DMS153 (cell line): Measurements from ENCODE around the gene COL1A1.

Experiments used
- DNase-seq: peaks from one replicate; lab custom pipeline; 2025; lab: John Stamatoyannopoulos, UW

COL1A1 gene

DNA sequence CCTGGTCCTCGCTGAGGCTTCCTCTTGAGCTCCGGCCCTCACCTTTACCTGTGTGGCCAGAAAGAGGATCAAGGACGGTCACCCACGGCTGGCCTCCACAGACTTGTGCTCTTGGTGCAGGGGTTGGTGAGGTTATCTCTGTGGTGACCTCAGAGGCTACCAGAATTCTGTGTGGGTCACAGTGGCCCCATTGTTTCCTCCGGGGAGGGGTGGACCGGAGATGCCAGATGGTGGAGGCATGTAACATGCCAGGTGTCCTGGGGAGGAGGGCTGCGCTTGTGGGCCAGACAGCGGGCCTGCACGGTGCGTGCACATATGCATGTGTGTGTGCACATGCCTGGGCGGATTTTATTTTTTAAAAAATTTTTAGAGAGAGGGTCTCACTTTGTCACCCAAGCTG, 29.3 kb downstream of the COL1A1 start:
- DNase-seq: no peak

DNA sequence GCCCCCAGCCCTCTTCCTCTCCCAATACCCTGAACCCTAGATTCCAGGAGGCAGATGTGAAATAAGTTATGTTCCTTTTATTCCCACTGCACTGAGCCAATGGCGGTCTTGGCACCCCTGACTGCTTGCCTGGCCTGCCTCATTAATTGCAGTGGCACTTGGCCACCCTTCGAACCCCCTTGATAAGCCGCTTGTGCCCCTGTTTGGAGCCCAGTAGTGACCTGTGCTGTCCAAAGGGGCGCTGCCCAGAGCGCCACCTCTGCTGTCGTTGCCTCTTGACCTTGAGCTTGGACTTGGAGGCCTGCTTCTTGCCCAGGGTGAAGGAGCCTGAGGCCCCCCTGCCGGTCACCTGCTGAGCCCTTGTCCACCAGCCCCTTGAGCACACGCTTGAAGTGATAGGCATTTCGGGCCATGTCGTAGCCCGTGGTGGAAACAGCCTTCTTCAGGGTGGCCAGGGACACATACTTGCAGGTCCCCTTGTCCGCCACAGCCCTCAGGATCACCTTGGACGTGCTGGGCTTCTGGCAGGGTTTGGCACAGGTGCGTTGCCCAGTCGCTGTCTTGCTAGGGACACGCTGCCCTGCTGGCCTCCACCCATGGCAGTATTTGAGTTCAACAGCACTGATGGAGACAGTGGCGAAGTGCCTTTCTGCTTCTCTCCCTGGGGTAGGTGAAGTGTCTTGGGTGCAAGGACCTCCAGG, 29.9 kb downstream of the COL1A1 start:
- DNase-seq: no peak

DNA sequence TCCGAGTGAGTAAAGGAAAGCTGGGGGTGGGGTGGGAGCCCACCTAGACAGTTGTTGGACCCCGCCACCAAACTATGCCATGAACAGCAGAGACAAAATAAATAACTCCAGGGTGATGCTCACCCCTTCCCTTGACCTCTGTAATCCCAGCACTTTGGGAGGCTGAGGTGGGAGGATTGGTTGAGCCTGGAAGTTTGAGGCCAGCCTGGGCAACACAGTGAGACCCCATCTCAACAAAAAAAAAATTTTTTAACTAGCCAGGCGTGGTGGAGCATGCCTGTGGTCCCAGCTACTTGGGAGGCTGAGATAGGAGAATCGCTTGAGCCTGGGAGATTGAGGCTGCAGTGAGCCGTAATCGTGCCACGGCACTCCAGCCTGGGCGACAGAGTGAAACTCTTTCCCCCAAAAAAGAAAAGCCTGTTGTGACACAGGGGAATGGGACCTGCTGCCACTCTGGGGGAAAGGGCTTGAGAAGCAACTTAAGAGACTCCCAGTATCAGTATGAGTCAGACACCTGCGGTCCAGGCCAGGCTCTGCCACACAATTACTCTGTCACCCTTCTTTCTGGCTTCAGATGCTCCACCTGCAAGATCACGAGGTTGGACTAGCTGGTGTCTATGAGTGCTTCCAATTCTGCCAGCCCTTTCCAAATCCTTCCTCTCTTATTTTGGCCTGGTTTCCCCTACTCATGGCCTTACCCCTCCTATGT, 30.6 kb downstream of the COL1A1 start:
- no peak for DNase-seq

GRCh38 chr17:50169881-50170459, 31.5 kb downstream of the COL1A1 start:
- no peak for DNase-seq

DNA sequence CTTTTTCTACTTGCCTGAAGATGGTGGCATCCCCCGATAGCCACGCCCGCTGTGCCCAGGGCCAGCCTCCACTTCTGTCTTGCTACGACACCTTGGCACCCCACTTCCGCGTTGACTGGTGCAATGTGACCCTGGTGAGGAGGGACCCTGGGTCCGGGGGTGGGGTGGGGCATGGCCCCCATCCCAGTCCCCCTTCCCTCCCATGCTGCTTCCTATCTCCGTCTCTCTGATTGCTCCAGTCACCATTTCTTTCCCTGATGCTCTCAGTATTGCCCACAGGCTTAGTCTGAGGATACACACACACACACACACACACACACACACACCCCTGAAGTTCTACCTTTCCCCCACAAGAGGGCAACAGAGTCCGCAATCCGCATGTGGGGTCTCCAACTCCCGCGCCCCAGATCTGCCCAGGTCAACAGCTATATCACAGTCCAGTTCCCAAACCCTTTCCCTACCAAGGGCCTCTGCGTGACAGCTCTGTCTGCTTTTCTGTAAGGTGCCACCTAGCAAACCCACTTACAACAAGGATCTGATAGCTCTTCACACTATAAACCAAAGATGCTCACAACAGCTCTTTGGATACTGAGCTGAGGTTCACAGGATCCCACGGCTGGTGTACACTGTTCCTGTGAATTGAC, 32.2 kb downstream of the COL1A1 start:
- DNase-seq: peak; percentile 38

DNA sequence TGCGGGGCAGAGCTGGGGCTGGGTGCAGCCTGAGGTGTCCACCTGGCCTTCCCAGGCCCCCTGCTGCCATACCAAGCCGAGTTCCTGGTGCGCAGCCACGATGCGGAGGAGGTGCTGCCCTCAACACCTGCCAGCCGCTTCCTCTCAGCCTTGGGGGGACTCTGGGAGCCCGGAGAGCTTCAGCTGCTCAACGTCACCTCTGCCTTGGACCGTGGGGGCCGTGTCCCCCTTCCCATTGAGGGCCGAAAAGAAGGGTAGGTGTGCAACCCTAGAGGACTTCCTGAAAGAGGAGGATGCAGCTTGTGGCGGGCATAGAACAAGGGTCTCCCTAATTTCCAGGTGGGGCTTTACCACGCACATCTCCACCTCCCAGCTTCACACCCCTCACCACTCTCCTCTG, 33.1 kb downstream of the COL1A1 start:
- no peak for DNase-seq

DNA sequence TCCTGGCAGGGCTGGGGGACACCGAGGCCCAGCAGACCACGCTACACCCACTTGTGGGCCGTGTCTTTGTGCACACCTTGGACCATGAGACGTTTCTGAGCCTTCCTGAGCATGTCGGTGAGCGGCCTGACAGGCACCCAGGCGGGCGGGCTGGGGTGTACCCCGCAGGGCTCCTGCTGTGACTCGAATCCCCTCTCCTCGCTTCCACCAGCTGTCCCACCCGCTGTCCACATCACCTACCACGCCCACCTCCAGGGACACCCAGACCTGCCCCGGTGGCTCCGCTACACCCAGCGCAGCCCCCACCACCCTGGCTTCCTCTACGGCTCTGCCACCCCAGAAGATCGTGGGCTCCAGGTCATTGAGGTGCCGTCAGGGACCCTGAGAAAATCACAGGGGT, 34.1 kb downstream of the COL1A1 start:
- DNase-seq: no peak

DNA sequence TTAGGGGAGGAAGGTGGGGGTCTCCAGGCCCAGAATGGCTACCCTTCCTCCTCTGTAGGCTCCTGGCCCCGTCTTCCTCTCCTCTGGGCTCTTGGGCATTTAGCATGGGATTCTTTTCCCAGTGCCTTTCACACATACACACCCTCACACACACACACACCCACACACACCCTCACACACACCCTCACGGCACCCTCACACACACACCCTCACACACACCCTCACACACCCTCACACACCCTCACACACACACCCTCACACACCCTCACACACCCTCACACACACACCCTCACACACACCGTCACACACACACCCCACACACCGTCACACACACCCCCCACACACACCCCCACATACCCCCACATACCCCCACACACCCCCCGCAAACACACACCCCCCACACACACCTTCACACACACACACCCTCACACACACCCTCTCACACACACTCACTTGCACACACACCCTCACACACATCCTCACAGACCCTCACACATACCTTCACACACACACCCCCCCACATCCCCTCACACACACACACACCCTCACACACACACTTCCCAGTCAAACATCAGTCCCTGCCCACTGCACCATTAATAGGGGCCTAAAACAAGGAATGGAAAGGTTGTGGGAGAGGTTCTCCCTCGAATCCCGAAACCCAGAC, 34.8 kb downstream of the COL1A1 start:
- no peak for DNase-seq

DNA sequence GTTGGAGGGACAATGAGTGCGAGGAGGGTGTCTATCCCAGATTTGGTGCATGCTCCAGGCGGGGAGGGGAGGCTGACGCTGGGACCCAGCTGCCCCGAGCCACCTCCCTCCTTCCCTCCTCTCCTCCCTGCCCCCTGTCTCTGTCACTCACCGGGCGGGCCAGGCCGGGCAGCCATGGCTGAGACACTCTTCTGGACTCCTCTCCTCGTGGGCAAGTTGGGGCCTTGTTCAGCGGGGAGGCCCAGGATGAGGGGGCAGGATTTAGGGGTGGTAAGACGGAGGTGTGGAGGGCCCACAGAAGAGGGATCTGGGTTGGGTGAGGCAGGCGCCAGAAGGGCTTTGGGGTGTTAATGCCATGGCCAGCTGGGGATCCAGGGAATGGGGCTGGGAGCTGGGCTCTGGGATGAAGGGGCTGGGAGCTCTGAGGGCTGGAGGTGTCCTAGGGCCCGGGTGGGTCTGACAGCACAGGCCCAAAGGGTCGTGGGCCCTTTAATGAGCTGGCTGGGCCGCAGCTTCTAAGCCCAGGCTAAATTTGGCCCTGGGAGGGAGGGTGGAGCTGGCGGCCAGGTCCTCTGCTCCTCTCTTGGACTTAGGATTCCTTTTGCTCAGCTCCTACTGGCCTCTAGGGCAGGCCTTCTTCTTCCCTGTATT, 35.4 kb downstream of the COL1A1 start, which contains the start of gene SGCA:
Gene SGCA, plus strand, starts transcription at position 139 of the 651 bp plus-strand sequence. Its CDS starts 36 bp downstream, at position 175.
- DNase-seq: no peak

DNA sequence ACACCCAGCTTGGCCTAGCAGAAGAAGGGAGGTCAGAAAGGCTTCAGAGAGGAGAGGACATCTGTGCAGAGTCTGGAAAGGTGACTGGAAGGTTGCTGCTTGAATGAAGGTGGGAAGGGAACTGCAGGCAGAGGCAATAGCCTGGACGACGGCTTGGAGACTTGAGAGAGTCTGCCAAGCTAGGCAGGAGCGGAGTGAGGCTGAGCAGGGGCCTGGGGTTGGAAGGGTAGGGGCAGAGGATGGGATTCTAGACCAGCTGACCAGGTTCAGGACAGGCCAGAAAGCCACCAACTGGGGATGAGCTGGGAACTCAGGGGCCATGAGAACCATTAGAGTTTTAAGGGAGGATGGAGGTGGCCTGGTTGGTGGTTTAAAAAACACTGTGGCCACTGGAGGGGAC, 36.0 kb downstream of the COL1A1 start:
- no peak for DNase-seq

DNA sequence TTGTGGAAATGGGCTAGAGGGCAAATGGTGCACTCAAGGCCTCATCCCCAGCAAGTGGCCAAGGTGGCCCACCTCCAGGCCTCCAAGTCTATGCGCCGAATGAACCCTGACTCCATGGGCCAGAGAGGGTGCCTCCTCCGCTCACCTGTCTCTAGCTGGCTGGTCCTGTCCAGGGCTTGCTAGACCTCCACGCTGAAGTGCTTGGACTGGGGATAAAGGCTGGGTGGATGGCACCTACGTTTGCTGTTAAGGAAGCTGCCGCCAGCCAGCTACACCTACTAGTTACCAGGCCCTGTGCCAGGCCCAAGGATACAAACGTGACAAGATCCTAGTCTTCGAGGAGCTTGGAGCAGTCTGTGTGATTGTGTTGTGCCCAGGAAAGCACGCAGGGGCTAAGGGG, 36.4 kb downstream of the COL1A1 start:
- no peak for DNase-seq

DNA sequence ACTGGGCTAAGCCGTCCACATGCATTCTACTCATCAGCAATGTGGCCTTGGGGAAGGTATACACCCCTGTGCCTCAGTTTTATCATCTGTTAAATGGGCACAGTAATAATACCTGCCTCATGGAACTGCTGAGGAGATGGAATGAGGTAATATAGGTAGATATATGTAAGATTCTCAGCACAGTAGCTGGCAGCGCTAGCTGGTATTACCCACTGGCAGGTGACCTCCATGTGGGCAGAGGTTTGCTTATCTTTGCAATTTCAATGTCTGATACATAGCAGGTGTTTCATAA, 36.8 kb downstream of the COL1A1 start:
- no peak for DNase-seq

- no peak for DNase-seq
Observed at GRCh38 chr17:50163843-50164696, 37.4 kb downstream of the COL1A1 start.

- no peak for DNase-seq
Observed at GRCh38 chr17:50162466-50163254, 38.8 kb downstream of the COL1A1 start.

DNA sequence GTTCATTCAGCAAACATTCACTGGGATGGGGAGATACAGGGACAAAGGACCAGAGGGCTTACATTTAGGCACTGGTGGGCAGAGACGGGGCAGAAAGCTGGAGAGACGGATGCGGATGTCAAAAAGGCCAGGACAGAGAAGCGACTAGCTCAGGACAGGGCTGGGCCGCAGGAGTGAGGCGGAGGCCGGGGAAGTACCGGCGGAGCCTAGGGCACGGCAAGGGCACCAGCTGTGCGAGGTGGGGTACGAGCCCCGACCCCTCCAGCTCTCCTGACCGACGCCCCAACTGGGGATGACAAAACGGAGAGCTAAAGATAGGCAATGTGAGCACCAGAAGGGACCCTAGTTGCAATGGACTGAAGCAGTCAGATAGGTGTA, 39.5 kb downstream of the COL1A1 start:
- DNase-seq: no peak

DNA sequence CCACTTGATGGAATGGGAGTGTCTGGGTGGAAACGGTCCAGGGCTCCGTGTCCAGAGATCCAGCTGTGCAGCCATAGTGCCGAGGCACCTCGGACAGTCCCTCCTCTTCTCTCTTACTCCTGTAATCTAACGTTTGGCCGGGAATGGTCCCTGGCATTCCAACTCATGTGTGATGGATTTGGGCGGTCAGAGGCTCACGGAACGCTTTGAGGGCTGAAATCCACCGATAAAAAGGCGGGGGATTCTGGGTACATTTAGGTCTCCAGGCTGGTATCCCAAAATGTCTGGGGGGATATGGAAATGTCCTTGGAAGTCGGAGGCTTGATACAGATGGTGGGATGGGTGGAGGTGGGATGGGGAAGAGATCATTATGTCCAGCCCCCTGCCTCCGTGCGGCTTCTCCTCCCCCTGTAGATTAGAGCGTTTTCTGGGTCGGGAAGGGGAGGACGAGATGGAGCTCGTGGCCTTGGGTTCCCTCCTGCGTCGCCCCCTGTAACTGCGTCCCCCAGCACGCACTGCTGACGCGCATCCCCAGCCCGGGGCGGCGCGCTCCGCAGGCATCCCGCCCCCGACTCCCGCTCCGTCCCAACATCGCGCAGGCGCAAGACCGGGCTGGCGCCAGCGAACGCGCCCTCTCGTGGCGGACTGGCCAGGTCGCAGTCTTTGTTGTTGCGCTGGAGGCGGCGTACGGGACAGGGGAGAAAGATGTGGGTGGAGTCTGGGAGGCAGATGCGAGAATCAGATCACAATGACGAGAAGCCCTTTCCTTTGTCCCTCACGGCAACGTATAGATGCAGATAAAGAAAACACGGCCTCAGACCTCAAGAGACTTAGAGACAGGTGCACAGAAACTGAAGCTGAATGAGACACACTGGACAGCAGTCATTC, 40.2 kb downstream of the COL1A1 start:
- DNase-seq: peak; percentile 81

GRCh38 chr17:50157891-50158290, 43.5 kb downstream of the COL1A1 start:
- no peak for DNase-seq

GRCh38 chr17:50155115-50155819, 46.2 kb downstream of the COL1A1 start:
- DNase-seq: no peak

GRCh38 chr17:50154604-50155003, 46.8 kb downstream of the COL1A1 start:
- DNase-seq: no peak
